ENCODE data around the gene LRRC49.
"Not testable (repeated sequence)": the region's sequence is repeated elsewhere in the genome, so short reads cannot be mapped to it uniquely, and the experiment has no call there.

DNA sequence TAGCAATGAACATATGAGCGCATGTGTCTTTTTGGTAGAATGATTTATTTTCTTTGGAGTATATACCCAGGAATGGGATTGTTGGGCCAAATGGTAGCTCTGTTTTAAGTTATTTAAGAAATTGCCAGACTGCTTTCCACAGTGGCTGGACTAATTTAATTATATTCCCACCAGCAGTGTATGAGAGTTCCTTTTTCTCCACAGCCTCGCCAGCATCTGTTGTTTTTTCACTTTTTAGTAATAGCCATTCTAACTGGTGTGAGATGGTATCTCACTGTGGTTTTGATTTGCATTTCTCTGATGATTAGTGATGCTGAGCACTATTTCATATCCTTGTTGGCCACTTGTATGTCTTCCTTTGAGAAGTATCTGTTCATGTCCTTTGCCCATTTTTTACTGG, 153.5 kb downstream of the LRRC49 start:
- TF ChIP-seq, protein P1, sequence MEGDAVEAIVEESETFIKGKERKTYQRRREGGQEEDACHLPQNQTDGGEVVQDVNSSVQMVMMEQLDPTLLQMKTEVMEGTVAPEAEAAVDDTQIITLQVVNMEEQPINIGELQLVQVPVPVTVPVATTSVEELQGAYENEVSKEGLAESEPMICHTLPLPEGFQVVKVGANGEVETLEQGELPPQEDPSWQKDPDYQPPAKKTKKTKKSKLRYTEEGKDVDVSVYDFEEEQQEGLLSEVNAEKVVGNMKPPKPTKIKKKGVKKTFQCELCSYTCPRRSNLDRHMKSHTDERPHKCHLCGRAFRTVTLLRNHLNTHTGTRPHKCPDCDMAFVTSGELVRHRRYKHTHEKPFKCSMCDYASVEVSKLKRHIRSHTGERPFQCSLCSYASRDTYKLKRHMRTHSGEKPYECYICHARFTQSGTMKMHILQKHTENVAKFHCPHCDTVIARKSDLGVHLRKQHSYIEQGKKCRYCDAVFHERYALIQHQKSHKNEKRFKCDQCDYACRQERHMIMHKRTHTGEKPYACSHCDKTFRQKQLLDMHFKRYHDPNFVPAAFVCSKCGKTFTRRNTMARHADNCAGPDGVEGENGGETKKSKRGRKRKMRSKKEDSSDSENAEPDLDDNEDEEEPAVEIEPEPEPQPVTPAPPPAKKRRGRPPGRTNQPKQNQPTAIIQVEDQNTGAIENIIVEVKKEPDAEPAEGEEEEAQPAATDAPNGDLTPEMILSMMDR (optimal IDR thresholded peaks at IDR 0.05 in 1 of 3, IDR thresholded peaks at IDR 0.05 in 1 of 3, conservative IDR thresholded peaks at IDR 0.05 in 1 of 3; ENCODE audit: extremely low read depth in 1 of 3, insufficient read depth in 2 of 3, low read length in 3 of 3), result not testable (repeated sequence)
- not testable (repeated sequence) for TF ChIP-seq EZH2 (IDR thresholded peaks at IDR 0.05; ENCODE audit: low read length)

Data from keratinocyte (primary cell).